K562 (cell line): ENCODE data around the gene STIL. TPM values are rescaled to one million over a fixed set of nuclear protein-coding genes. Genes with fewer than 3 reads are reported as not detected.
A peak's percentile ranks its signal among the peaks of the same experiment; 100 is the strongest.

Experiments used
- ATF2 ChIP-seq: sonication (generic); formaldehyde crosslinking; IDR thresholded peaks from 2 replicates; pipeline ENCODE4 v1.8.1; 2022; ENCODE audit warnings: missing genetic modification reagents
- BACH1 ChIP-seq: fragments of 200-800 bp; sonication (Bioruptor generic); IDR thresholded peaks from 2 replicates; pipeline ENCODE4 v1.6.1; 2016; ENCODE audit warnings: missing genetic modification characterization, missing compliant biosample characterization
- BCL6 ChIP-seq: fragments of 250-450 bp; sonication (Bioruptor Pico); IDR thresholded peaks from 2 replicates; pipeline ENCODE4 v1.4.0; 2020
- BRF2 ChIP-seq: IDR thresholded peaks from 3 replicates; pipeline ENCODE4 v1.6.1; 2011; ENCODE audit warnings: borderline replicate concordance, mild to moderate bottlenecking; ENCODE audit not compliant: insufficient read length, insufficient read depth
- CBX2 ChIP-seq: fragments of 200-600 bp; sonication (generic); IDR thresholded peaks from one replicate; pipeline ENCODE4 v1.6.1; 2012; ENCODE audit warnings: mild to moderate bottlenecking, low read length, inconsistent platforms; ENCODE audit not compliant: insufficient read depth, poor library complexity, severe bottlenecking
- CHD1 ChIP-seq: fragments of 200-600 bp; sonication (generic); IDR thresholded peaks from one replicate; pipeline ENCODE4 v1.6.1; 2012; ENCODE audit warnings: mild to moderate bottlenecking, moderate library complexity, low read length, inconsistent platforms
- CREBBP ChIP-seq: IDR thresholded peaks from one replicate; pipeline ENCODE4 v1.6.1; 2012; ENCODE audit warnings: low read depth, mild to moderate bottlenecking, control low read depth, inconsistent platforms, low read length
- E2F8 ChIP-seq: fragments of 450-650 bp; IDR thresholded peaks from 2 replicates; pipeline ENCODE4 v1.7.1; 2018; ENCODE audit warnings: mild to moderate bottlenecking, low read depth; ENCODE audit not compliant: partially characterized antibody
- EP300 ChIP-seq: IDR thresholded peaks from 2 replicates; pipeline ENCODE4 v1.6.1; 2012; ENCODE audit warnings: low read length, improper control_type of control experiment
- HDGF ChIP-seq: fragments of 450-650 bp; IDR thresholded peaks from 2 replicates; pipeline ENCODE4 v1.6.1; 2016
- HIVEP1 ChIP-seq: fragments of 250-450 bp; sonication (Bioruptor Pico); IDR thresholded peaks from 2 replicates; pipeline ENCODE4 v1.4.0; 2020; ENCODE audit warnings: mild to moderate bottlenecking
- HNRNPLL ChIP-seq: fragments of 200-400 bp; formaldehyde crosslinking; IDR thresholded peaks from 2 replicates; pipeline ENCODE4 v1.6.1; 2017; ENCODE audit warnings: low read length, low read depth, mild to moderate bottlenecking; ENCODE audit not compliant: poor library complexity, severe bottlenecking
- HNRNPUL1 ChIP-seq: fragments of 200-400 bp; formaldehyde crosslinking; IDR thresholded peaks from 2 replicates; pipeline ENCODE4 v1.6.1; 2017; ENCODE audit warnings: low read length
- HSF4 ChIP-seq: fragments of 250-450 bp; sonication (Bioruptor Pico); IDR thresholded peaks from 2 replicates; pipeline ENCODE4 v2.1.2; 2022; ENCODE audit warnings: mild to moderate bottlenecking, moderate library complexity, borderline replicate concordance
- MTA1 ChIP-seq: fragments of 450-650 bp; IDR thresholded peaks from 2 replicates; pipeline ENCODE4 v1.6.1; 2017; ENCODE audit warnings: borderline replicate concordance
- PRDM10 ChIP-seq: fragments of 450-650 bp; IDR thresholded peaks from 2 replicates; pipeline ENCODE4 v1.6.1; 2018; ENCODE audit not compliant: partially characterized antibody
- SP1 ChIP-seq: sonication (generic); formaldehyde crosslinking; IDR thresholded peaks from 2 replicates; pipeline ENCODE4 v1.8.1; 2022; ENCODE audit warnings: mild to moderate bottlenecking, missing genetic modification reagents
- YBX1 ChIP-seq: fragments of 450-650 bp; IDR thresholded peaks from 2 replicates; pipeline ENCODE4 v1.7.1; 2016; ENCODE audit warnings: mild to moderate bottlenecking
- ZBTB8A ChIP-seq: fragments of 450-650 bp; IDR thresholded peaks from 2 replicates; pipeline ENCODE4 v1.6.1; 2018; ENCODE audit warnings: mild to moderate bottlenecking, moderate library complexity; ENCODE audit not compliant: partially characterized antibody
- ZNF12 ChIP-seq: sonication (generic); formaldehyde crosslinking; IDR thresholded peaks from 2 replicates; pipeline ENCODE4 v1.4.0; 2020; ENCODE audit warnings: mild to moderate bottlenecking, missing genetic modification reagents
- polyA plus RNA-seq, 8 experiments: library from polyadenylated mRNA; depleted of rRNA in 4 of 8; stranded (reverse) in 5 of 8; unstranded in 3 of 8; fragments of >200 nt; fragmentation: Nextera tagmentation in 2 of 8; fragmentation: Illumina TruSeq in 1 of 8; extraction: Ambion mirVana in 2 of 8; extraction: Trizol in 1 of 8; gene quantifications; 2 replicates each; pipeline versions ENCODE4 v1.2.1 to v1.2.3, GENCODE V29; 2011 to 2014; ENCODE audit warnings: inconsistent platforms in 1 of 8, missing spikeins in 1 of 8
- total RNA-seq, 7 experiments: library from RNA; depleted of rRNA in 6 of 7; stranded (reverse); fragments of >200 nt in 6 of 7; fragmentation: Illumina TruSeq in 2 of 7; extraction: Trizol in 2 of 7; gene quantifications; 2 replicates each; pipeline versions ENCODE4 v1.2.1 to v1.2.3, GENCODE V29; 2011 to 2021; ENCODE audit warnings: low replicate concordance in 1 of 7

STIL gene
- total and polyA plus RNA-seq, 9 of the 15 experiments (the other 6 are each of a cell fraction or from before 2014, with no cell fraction given): 10.5 to 77.4 (median 39.6) TPM

- TF ChIP-seq HNRNPLL: no peak
- TF ChIP-seq CHD1: no peak
- peak; percentile 46; the same call in 1 of the 2 replicates for TF ChIP-seq ZNF12 (CRISPR knock-in tag)
- TF ChIP-seq HSF4 (CRISPR knock-in tag): no peak
- no peak for TF ChIP-seq HDGF
- peak; percentile 64 for TF ChIP-seq E2F8
- TF ChIP-seq BRF2: no peak
- TF ChIP-seq BCL6 (CRISPR knock-in tag): 0 out of 2 replicates have a peak, but pooled peaks have one; percentile 61
- TF ChIP-seq MTA1: peak; percentile 77
- TF ChIP-seq ZBTB8A: no peak
- TF ChIP-seq EP300: peak; percentile 97
- no peak for TF ChIP-seq ATF2 (CRISPR knock-in tag)
- no peak for TF ChIP-seq HNRNPUL1
- TF ChIP-seq PRDM10: peak; percentile 59
- TF ChIP-seq CBX2: no peak
- no peak for TF ChIP-seq CREBBP
- peak; percentile 32; the same call in 1 of the 2 replicates for TF ChIP-seq SP1 (CRISPR knock-in tag)
- peak; percentile 61 for TF ChIP-seq BACH1 (tag)
- no peak for TF ChIP-seq YBX1
- TF ChIP-seq HIVEP1: no peak
Measured at GRCh38 chr1:47232187-47232874, 81.6 kb downstream of the STIL start, which contains the start of gene TAL1 (continued).
